ENCODE measurements around the gene PLA2G15. TPM values are rescaled to one million over a fixed set of nuclear protein-coding genes. Genes with fewer than 3 reads are reported as not detected.
A peak's percentile ranks its signal among the peaks of the same experiment; 100 is the strongest.

PLA2G15 gene
- total RNA-seq, 1 experiment from 2014 or later = 4.6 TPM

DNA sequence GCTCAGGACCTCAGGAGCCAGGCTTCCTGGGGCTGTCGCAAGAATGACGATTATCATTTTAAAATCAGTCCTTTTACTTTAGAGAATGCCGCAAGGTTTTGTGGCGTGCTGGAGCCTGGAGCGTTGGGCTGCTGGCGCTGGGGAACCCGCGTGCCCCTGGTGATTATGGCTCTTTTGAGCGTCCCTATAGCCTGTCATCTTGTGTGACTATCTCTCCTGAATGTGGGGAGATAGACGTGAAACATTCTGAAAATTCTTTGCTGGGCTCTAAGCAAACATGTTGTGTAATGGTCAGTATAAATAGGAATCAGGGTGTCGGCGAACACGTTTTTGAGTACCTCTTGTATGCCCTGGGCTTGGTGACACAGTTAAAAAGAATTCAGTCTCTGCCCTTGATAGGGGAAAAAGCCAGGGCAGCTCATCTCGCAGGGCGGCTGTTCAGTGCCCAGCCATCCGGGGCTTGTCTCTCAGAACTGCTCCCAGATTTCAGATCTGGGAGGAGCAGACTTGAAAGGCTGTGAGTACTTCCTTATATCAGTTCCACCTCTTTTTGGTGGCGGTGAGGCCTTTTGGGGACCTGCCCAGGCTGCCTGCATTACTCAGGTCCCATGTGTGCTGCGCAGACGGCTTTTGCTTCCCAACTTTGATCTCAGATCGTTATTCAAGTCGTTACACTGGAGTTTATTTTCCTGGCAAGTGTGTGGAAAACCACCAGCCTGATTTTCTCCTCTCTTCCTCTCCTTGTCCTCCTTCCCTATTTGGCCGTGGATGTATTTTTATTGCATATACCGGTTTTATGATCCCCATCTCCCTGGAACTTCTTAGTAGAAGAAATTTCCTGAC, 20.1 kb downstream of the PLA2G15 start:
- CTCF ChIA-PET = interaction anchor here (0.6 to 2.1 kb wide), 2 partner anchors 11 to 97 kb away, joined by 3 to 12 read pairs; no protein-coding TSS in a partner anchor
- TF ChIP-seq, protein P1, sequence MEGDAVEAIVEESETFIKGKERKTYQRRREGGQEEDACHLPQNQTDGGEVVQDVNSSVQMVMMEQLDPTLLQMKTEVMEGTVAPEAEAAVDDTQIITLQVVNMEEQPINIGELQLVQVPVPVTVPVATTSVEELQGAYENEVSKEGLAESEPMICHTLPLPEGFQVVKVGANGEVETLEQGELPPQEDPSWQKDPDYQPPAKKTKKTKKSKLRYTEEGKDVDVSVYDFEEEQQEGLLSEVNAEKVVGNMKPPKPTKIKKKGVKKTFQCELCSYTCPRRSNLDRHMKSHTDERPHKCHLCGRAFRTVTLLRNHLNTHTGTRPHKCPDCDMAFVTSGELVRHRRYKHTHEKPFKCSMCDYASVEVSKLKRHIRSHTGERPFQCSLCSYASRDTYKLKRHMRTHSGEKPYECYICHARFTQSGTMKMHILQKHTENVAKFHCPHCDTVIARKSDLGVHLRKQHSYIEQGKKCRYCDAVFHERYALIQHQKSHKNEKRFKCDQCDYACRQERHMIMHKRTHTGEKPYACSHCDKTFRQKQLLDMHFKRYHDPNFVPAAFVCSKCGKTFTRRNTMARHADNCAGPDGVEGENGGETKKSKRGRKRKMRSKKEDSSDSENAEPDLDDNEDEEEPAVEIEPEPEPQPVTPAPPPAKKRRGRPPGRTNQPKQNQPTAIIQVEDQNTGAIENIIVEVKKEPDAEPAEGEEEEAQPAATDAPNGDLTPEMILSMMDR (IDR thresholded peaks at IDR 0.05; ENCODE audit: unreplicated experiment) = no peak

DNA sequence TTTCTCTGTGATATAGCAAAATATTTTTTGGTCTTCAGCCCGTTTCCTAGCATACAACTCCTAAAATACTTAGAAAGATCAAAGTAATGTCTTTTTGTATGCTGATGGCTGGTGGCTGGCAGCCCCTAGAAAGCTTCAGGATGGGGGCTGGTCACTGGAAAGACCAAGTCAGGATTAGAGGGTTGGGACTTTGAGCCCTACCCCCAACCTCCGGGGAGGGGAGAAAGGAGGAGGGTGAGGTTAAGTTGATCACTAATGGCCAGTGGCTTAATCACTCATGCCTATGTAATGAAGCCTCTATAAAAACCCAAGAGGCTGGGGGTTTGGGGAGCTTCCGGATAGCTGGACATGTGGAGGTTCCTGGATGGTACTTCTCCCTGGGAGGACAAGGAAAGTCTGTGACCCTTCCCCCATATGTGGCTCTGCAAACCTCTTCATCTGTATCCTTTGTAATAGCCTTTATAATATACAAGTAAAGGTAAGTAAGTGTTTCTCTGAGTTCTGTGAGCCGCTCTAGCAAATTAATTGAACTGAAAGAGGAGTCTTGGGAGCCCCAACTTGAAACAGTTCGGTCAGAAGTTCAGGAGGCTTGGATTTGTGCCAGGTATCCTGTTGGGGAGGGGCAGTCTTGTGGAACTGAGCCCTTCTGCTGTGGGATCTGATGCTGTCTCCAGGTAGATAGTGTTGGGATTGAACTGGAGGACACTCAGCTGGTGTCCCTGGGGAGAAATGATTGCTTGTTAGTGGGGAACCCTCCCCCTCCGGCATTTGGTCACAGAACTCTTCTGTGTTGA, 22.6 kb downstream of the PLA2G15 start:
- Mint-ChIP-seq H3K4me3 (ENCODE audit: unreplicated experiment) (no peak overlapping the region), H3K9me3 (ENCODE audit: unreplicated experiment) (no peaks in the 10 kb centered on the region), H3K36me3 (ENCODE audit: insufficient read depth, unreplicated experiment) (peaks cover 31% of the 10 kb centered on the region), H3K4me1 (ENCODE audit: insufficient read depth, unreplicated experiment) (peaks cover 27% of the 10 kb centered on the region), H3K27me3 (ENCODE audit: insufficient read depth, unreplicated experiment) (no peaks in the 10 kb centered on the region), H3K27ac (ENCODE audit: low read depth, unreplicated experiment) (peak overlapping the region; percentile 27)
- ChIA-PET CTCF (interaction anchor here (0.6 to 1.5 kb wide), 3 partner anchors 20 to 99 kb away, joined by 3 to 5 read pairs (median 3); no protein-coding TSS in a partner anchor), POLR2A (interaction anchor here (0.6 to 1.4 kb wide), 3 partner anchors 16 to 44 kb away, joined by 3 read pairs; no protein-coding TSS in a partner anchor)
- intact Hi-C loops (cut with micrococcal nuclease) = no loop called here
- no TSS peak for BruUV-seq (replicated peaks)
- no peak for DNase-seq (ENCODE audit: unreplicated experiment)
- TF ChIP-seq, protein P1 (IDR thresholded peaks at IDR 0.05; ENCODE audit: unreplicated experiment) = no peak

More for the DNA sequence above, 20.1 kb downstream of the PLA2G15 start:
- Mint-ChIP-seq H3K36me3 (ENCODE audit: insufficient read depth, unreplicated experiment) (peaks cover 23% of the 10 kb centered on the region), H3K4me1 (ENCODE audit: insufficient read depth, unreplicated experiment) (peaks cover 22% of the 10 kb centered on the region), H3K9me3 (ENCODE audit: unreplicated experiment) (no peaks in the 10 kb centered on the region), H3K27me3 (ENCODE audit: insufficient read depth, unreplicated experiment) (no peaks in the 10 kb centered on the region), H3K27ac (ENCODE audit: low read depth, unreplicated experiment) (peak overlapping the region; percentile 92), H3K4me3 (ENCODE audit: unreplicated experiment) (peak overlapping the region; percentile 97)
- intact Hi-C loops (cut with micrococcal nuclease) = loop anchor here (2.0 kb wide), 1 partner anchor 46 kb away; the partner anchor contains the start of genes PRMT7 and SLC7A6OS
- peak; percentile 78 for DNase-seq (ENCODE audit: unreplicated experiment)
- BruUV-seq (replicated peaks) = TSS peak; percentile 84
- POLR2A ChIA-PET = interaction anchor here (0.5 to 3.9 kb wide), 10 partner anchors 10 to 69 kb away, joined by 3 to 42 read pairs (median 6); partner anchors contain the start of genes ESRP2, PRMT7 and SLC7A6OS

DNA sequence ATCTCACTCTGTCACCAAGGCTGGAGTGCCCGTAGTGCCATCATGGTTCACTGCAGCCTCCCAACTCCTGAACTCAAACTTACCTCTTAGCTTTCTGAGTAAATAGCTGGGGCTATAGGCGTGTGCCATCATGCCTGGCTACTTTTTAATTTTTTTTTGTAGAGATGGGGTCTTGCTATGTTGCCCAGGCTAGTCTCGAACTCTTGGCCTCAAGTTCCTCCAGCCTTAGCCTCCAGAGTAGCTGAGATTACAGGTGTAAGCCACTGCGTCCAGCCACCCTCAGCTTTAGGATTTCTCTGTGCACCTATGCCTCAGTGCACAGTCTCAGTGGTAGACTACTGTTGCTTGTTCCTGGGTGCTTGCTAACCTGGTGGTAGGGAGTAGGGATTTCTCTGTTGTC, 24.6 kb downstream of the PLA2G15 start:
- ChIA-PET POLR2A (interaction anchor here (1.2 to 4.6 kb wide), 2 partner anchors 19 to 41 kb away, joined by 3 to 20 read pairs; partner anchors contain the start of genes PRMT7 and SLC7A6OS), CTCF (interaction anchor here (0.6 to 5.9 kb wide), 5 partner anchors 8 to 240 kb away, joined by 3 to 38 read pairs (median 6); no protein-coding TSS in a partner anchor)
- Mint-ChIP-seq H3K27me3 (ENCODE audit: insufficient read depth, unreplicated experiment) (no peaks in the 10 kb centered on the region), H3K4me1 (ENCODE audit: insufficient read depth, unreplicated experiment) (peaks cover 20% of the 10 kb centered on the region), H3K4me3 (ENCODE audit: unreplicated experiment) (no peak overlapping the region), H3K27ac (ENCODE audit: low read depth, unreplicated experiment) (no peak overlapping the region), H3K36me3 (ENCODE audit: insufficient read depth, unreplicated experiment) (peaks cover 46% of the 10 kb centered on the region), H3K9me3 (ENCODE audit: unreplicated experiment) (no peaks in the 10 kb centered on the region)
- intact Hi-C loops (cut with micrococcal nuclease) = no loop called here
- BruUV-seq (replicated peaks) = no TSS peak
- no peak for DNase-seq (ENCODE audit: unreplicated experiment)
- TF ChIP-seq, protein P1 (IDR thresholded peaks at IDR 0.05; ENCODE audit: unreplicated experiment) = no peak

Measured in MCF 10A (cell line).